Mesodermal cell (in vitro differentiated cells): ENCODE data around the gene CRIP2.

Source experiments
- H3K27ac ChIP-seq: 2 replicates; pipeline ENCODE4 v1.7.0; 2013; ENCODE audit warnings: mild to moderate bottlenecking, low read depth, low read length, moderate library complexity; ENCODE audit not compliant: severe bottlenecking
- H3K36me3 ChIP-seq: 2 replicates; pipeline ENCODE4 v1.7.1; 2013; ENCODE audit warnings: mild to moderate bottlenecking, low read length, moderate library complexity; ENCODE audit not compliant: control insufficient read depth, insufficient read depth
- H3K4me1 ChIP-seq: one replicate; pipeline ENCODE4 v1.7.1; 2013; ENCODE audit warnings: mild to moderate bottlenecking, low read length; ENCODE audit not compliant: insufficient read depth, control insufficient read depth, poor library complexity, severe bottlenecking
- H3K4me3 ChIP-seq: 2 replicates; pipeline ENCODE4 v1.7.0; 2013; ENCODE audit warnings: low read length, control low read depth, mild to moderate bottlenecking; ENCODE audit not compliant: insufficient read depth, poor library complexity, severe bottlenecking; ENCODE audit errors: extremely low read depth
- H3K9me3 ChIP-seq: 2 replicates; pipeline ENCODE4 v1.7.1; 2013; ENCODE audit warnings: mild to moderate bottlenecking, low read length, moderate library complexity; ENCODE audit not compliant: control insufficient read depth
- WGBS, 2 experiments: methylation state at CpG; one replicate each; pipeline ENCODE4 v1.1.5; 2013; ENCODE audit warnings: missing lambda C conversion rate in 2 of 2; ENCODE audit not compliant: insufficient coverage in 2 of 2; 5-methylcytosine and 5-hydroxymethylcytosine counted together

CRIP2 gene

DNA sequence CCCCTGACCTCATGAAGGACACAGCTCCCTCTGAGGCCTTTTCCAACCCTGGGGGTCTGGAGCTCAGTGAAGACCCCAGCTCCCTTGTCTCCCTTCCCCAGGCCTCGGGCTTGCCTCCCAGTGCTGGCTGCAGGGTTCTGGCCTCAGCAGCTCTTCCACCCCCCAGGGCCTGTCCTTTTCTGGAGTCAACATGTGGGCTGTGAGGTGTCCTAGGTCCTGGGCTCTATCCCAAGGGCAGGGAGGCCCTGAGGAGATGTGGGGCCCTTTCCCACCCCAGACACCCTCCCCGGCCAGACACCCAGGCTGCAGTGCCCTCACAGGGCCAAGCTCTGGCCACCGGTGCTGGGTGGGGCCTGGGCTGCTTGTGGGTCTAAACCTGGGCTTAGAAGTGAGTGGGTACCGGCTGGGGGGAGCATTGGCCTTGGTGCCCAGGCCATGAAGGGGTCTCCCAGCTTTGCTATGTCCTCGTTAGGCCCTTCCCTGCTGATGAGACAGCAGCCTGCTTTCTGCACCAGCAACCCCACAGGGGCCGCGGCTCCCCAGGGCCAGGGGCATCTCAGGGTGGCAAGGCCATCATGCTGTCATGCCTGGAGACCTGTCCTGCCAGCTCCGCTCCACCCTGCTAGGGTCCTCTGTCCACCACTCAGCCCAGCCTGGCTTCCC is 2.7 kb upstream of the CRIP2 start:
- Histone ChIP-seq H3K9me3 (no peaks in the 10 kb centered on the region), H3K36me3 (peaks cover 32% of the 10 kb centered on the region), H3K4me1 (peaks cover 38% of the 10 kb centered on the region), H3K27ac (peak overlapping the region; percentile 72), H3K4me3 (no peak overlapping the region)
- 87 to 95% methylated on average over 7 to 8 of the region's 8 CpGs for WGBS, 2 experiments

DNA sequence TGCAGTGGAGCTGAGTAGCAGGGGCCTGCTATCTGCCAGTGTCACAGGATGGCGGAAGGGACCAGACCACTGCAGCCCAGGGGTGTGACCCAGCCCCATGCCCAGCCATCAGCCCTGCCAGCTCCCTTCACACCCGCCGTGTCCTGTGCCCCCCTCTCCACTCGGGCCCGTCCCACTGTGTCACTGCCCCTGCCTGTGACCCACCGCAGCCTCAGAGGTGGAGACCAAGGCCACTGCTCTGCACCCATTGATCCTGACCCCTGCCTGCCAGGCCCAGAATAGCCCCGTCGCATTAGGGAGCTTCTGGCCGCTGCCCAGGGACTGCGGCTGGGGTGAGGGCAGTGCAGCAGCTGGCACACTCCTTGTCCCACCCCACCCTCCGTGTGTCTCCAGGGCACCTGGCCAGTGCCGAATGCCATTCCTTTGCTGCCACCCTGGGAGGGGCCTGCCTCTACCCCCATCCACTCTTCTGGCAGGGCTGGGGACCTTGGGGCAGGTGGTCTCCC is 2.1 kb upstream of the CRIP2 start:
- WGBS, 2 experiments = 93 to 98% methylated on average over 10 to 12 of the region's 12 CpGs
- peaks cover 42% of the 10 kb centered on the region for H3K4me1 ChIP-seq
- no peak overlapping the region for H3K4me3 ChIP-seq
- H3K36me3 ChIP-seq = peaks cover 26% of the 10 kb centered on the region
- no peaks in the 10 kb centered on the region for H3K9me3 ChIP-seq
- H3K27ac ChIP-seq = no peak overlapping the region

DNA sequence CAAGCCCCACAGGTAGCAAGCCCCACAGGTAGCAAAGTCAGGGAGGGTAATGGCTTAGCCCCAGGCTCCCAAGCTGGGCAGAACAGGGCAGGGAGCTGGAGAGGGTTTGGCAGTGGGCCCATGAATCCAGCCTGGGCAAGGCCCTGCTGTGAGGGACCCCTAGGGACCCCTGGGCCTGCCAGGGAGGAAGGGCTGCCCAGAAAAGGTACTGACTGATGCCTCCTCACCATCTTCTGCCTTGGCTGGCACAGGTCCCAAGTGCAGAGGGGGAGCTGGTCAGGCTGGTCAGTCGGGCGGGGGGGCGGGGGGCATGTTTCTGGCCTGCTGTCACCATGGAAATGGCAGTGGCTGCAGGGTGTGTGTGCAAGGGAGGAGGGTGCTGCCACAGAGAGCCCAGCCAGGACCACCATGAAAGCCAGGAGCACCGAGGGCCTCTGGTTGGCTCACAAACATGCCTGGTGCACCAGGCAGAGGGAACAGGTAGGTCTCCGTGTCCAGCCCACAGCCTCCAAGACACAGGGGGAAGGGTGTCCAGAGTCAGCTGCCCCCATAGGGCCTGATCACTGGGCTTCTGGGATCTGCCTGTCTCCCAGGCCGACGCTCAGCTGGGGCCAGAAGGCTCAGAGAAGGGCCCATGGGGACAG is 1.5 kb upstream of the CRIP2 start:
- H3K4me3 ChIP-seq = peak overlapping the region; percentile 36
- H3K9me3 ChIP-seq = no peaks in the 10 kb centered on the region
- H3K27ac ChIP-seq = peak overlapping the region; percentile 98
- H3K4me1 ChIP-seq = peaks cover 42% of the 10 kb centered on the region
- peaks cover 23% of the 10 kb centered on the region for H3K36me3 ChIP-seq
- WGBS, 2 experiments = 51 to 54% methylated on average over 6 to 7 of the region's 7 CpGs

DNA sequence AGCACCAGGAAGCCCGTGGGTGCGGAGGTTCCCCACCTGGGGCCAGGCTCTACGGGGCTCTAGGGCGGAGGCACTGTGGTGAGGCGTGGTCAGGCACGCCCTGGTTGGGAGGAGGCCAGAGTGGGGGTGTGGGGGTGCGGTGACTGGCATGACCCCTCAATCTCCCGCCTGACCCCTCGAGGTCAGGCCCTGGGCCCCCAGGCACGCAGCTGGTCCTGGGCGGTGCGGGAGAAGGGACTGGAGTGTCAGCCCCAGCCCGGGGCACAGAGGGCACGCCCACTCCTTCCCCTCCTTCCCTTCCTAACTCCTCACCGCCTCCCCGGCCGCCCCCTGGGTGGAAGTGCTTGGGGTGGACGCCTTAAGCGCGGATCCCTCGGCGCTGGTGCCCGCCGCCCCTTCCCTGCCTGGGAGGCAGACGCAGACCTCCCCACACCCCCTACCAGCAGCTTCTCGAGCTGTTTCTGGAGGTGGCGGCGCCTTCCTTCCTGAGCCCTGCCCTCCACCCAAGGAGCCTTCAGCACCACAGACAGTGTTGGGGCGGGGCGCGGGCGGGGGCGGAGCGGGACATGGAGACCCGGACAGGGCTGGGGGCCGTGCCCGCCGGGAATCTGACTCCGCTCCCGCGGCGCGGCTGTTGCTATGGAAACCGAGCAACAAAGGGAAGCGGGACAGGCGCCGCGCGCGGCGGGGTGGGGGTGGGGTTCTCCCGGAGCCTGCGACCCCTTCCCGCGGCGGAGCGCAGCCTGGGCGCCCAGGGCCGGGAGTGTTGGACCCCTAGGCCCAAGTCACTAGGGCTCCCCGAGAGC is 741 bp upstream of the CRIP2 start:
- Histone ChIP-seq H3K9me3 (no peaks in the 10 kb centered on the region), H3K36me3 (peaks cover 17% of the 10 kb centered on the region), H3K4me1 (peaks cover 42% of the 10 kb centered on the region), H3K4me3 (peak overlapping the region; percentile 36), H3K27ac (peak overlapping the region; percentile 98)
- WGBS, 2 experiments = 8 to 14% methylated on average over 19 to 31 of the region's 60 CpGs

DNA sequence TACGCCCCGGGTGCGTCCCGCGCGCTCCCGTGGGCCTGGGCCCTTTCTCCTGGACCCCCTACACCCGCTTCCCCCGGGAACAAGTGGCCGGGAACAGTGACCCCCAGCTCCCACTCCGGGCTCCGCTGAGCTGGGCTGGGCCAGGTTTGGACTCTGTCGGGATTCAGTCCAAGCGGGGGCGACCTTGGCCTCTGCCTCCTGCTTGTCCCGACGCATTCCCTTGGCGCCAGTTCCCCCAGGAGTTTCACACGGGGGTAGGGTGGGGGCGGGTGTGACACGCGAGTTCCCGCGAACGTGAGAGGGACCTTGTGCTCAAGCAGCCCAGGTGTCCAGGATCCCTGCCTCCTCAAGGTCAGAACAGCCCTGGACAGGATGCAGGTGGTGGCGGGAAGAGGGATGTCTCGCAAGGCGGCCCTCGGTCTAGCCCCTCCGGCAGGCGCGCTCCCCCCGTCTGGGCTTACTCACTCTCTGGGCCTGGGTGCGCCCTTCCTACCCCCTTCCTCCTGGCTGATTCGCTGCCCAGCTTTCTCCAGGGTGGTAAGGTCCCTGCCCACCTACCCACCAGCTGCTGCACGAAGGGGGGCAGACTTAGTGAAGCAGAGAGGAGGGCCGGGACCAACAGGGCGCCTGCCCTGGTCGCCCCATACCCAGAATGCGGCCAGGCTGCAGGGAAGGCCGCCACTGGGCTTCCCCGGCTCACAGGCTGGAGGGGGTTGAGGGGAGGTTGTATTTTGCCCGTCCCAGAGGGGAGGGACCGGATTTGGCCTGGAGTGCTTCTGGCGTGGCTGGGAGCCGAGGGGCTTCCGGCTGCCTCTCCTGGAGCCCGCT is 862 bp downstream of the CRIP2 start:
- Histone ChIP-seq H3K27ac (peak overlapping the region; percentile 79), H3K36me3 (peaks cover 11% of the 10 kb centered on the region), H3K9me3 (no peaks in the 10 kb centered on the region), H3K4me1 (peaks cover 39% of the 10 kb centered on the region), H3K4me3 (peak overlapping the region; percentile 72)
- WGBS, 2 experiments = 8 to 10% methylated on average over 38 to 39 of the region's 48 CpGs

DNA sequence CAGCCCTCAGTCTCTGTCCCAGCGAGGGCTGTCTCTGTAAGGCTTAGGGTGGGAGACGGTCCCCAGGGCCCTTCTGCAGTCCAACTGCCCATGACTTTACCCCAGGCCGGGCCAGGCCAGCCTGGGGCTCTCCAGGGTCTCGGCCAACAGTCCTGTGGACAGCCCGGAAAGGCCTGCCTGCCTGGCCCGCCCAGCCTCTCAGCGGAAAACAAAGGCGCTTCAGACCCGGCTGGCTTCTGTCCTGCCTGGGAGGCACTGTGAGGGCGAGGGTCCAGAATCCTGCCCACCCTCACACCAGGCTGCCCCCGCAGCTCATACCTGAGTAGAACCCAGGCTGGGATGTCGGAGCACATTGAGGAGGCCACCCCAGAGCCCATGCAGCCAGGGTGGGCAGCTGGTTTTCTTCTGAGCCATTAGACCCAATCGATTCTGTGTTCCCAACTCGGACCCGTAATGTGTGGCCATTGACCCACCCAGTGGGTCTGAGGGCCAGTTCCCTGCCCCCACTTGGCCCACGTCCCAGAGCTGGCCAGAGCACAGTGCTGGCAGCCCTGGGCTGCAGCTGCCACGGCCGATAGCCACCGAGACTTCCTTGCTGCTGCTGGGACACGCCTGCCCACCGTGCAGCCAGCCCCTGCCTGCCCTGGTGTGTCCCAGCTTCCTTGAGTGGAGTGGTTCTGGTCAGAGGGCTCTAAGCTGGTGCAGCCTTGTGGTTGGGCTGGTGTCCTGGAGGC is 1.6 kb downstream of the CRIP2 start:
- H3K9me3 ChIP-seq = no peaks in the 10 kb centered on the region
- H3K36me3 ChIP-seq = peaks cover 8% of the 10 kb centered on the region
- WGBS, 2 experiments = 47 to 64% methylated on average over 14 to 17 of the region's 21 CpGs
- H3K27ac ChIP-seq = peak overlapping the region; percentile 79
- H3K4me1 ChIP-seq = peaks cover 36% of the 10 kb centered on the region
- H3K4me3 ChIP-seq = peak overlapping the region; percentile 72

DNA sequence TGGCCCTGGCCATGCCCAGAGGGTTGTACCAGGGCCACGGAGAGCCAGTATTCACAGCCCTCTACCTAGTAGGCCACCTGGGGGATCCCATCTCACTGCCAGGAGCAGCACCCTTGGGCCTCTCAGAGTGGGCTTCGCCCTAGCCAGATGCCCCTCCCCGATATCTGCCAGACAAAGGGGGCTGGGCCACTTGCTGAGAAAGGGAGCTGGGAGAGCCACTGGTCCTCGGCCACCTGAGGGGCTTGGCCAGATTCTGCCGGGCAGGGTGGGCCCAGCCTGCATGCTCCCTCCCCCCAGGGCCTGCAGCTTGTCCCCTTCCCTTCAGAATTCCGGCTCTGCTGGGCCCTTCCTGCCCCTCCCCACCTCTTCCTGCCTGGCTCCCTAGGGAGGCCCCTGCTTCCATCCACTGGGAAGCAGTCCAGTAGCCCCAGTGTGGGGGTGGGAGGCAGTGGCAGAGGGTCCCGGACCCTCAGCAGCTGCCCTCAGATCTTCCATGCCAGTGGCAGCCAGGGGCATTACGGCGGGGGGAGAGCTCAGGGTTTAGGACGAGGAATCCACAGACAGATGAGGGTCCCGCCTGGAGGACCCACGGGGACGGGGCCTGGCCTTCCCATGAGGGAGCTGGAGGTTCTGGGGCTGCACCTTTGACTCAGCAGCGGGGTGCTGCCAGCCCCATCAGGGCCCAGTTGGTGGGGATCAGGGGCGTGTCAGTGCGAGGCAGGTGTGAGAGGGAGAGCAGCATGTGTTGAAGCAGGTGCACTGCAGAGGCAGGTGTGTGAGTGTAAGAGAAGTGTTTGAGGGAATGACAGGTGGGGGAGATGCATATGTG is 2.4 kb downstream of the CRIP2 start:
- 75 to 76% methylated on average over 12 to 15 of the region's 16 CpGs for WGBS, 2 experiments
- Histone ChIP-seq H3K27ac (peak overlapping the region; percentile 79), H3K36me3 (peaks cover 8% of the 10 kb centered on the region), H3K9me3 (no peaks in the 10 kb centered on the region), H3K4me3 (peak overlapping the region; percentile 72), H3K4me1 (peaks cover 40% of the 10 kb centered on the region)

DNA sequence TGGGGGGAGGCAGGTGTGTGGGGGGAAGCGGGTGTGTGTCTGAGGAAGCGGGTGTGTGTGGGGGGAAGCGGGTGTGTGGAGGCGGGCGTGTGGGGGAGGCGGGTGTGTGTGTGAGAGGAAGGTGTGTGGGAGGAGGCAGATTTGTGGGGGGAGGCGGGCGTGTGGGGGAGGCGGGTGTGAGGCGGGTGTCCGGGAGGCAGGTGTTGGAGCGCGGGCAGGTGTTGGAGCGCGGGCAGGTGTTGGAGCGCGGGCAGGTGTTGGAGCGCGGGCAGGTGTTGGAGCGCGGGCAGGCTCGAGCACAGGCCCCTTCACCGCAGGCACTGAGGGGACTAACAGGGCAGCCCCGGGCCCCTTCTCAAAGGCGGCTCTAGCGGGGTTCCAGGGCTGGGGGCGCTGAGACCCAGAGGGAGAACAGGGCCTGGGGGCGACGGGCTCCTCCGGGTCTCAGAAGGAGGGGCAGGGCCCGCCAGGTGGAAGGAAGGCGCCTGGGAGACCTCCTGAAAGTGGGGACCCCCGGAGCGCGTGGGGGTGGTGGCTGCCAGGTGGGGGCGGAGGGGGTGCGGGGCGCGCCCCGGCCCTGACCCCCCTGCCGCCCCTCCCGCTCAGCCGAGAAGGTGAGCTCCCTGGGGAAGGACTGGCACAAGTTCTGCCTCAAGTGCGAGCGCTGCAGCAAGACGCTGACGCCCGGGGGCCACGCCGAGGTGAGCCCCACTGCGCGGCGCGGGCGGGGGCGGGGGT is 3.2 kb downstream of the CRIP2 start:
- H3K27ac ChIP-seq = no peak overlapping the region
- H3K4me1 ChIP-seq = peaks cover 44% of the 10 kb centered on the region
- no peaks in the 10 kb centered on the region for H3K9me3 ChIP-seq
- H3K36me3 ChIP-seq = peaks cover 8% of the 10 kb centered on the region
- WGBS, 2 experiments = 41 to 47% methylated on average over 29 to 35 of the region's 56 CpGs
- H3K4me3 ChIP-seq = no peak overlapping the region
